ENCODE data around the gene PLEKHA1.

Gene PLEKHA1

DNA sequence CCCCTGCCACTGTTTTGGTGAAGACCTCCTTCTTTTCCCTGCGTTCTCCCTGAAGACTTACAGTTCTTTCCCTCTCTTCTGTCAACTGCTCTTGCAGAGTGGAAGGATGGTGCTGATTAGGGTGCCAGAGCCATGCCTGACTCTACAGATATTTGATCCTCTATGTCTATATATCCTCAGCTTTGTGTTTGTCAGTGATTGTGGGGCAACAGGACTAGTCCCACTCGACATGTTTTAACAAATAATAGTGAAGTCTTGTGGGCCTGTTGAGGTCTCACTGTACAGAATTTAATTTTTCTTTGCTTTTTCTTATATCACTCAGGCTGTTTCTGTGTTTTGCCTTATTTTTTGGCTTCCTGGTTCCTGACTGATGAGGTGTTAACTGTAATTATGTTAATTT is 5.0 kb downstream of the PLEKHA1 start:
- DNase-seq = no peak

DNA sequence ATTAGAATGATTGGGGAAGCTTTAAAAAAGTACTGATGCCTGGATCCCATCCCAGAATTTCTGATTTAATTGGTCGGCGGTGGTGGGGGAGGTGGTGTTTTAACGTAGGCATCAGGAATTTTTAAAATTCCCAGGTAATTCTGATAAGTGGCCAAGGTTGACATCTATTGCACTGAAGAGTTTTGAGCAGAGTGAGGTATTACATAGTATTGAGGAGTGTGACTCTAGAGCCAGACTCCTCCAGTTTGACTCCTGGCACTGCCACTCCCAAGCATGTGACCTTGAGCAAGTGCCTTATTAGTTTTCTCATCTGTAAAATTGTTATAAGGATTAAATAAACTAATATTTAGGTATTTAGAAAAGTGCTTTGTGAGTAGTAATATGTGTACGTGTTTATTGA is 6.2 kb downstream of the PLEKHA1 start:
- DNase-seq = no peak

DNA sequence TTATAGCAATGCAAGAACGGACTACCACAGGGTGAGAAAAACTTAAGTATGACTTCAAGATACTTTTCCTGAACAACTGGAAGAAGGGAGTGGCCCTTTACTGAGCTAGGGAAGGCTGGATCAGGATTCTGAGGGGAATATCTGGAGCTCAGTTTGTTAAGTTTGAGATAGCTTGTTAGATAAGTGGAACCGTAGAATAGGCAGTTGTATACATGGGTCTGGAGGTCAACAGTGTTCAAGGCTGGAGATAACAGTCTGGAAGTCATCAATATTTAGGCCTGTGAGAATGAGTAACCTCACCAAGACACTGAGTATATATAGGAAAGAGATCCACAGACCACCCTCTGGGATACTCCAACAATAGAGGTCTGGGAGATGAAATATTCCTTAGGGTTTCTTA is 7.2 kb downstream of the PLEKHA1 start:
- DNase-seq = no peak

DNA sequence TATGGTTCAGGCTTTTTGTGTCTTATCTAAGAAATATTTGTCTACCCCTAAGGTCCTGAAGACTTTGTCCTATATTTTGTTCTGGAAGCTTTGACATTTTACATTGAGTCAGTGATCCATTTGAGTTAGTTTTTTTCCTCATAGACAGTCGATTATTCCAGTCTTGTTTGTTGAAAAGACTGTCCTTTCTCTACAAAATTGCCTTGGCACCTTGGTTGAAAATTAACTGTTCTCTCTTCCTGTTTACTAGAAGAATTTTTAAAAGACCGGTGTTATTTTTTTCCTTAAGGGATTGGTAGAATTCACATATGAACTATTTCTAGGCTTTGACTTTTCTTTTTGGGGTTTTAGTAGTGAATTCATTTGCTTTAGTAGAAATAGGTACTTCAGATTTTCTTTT is 12.0 kb downstream of the PLEKHA1 start:
- no peak for DNase-seq

DNA sequence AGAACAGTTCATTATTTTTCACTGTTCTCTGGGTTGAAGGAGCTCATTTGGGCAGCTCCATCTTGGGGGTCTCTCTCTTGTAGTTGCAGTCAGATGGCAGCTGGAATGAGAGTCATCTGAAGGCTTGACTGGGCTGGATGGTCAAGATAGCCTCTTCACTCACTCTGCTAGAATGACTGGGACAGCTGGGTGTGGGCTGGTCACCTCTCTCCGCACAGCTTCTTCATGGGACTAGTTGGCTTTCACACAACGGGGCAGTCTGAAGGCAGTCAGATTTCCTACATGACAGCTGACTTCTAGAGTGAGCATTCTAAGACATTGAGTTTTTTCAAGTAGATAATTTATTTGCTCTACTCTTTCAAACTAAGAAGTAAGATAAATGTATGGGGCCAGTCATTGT is 13.1 kb downstream of the PLEKHA1 start:
- DNase-seq = no peak

DNA sequence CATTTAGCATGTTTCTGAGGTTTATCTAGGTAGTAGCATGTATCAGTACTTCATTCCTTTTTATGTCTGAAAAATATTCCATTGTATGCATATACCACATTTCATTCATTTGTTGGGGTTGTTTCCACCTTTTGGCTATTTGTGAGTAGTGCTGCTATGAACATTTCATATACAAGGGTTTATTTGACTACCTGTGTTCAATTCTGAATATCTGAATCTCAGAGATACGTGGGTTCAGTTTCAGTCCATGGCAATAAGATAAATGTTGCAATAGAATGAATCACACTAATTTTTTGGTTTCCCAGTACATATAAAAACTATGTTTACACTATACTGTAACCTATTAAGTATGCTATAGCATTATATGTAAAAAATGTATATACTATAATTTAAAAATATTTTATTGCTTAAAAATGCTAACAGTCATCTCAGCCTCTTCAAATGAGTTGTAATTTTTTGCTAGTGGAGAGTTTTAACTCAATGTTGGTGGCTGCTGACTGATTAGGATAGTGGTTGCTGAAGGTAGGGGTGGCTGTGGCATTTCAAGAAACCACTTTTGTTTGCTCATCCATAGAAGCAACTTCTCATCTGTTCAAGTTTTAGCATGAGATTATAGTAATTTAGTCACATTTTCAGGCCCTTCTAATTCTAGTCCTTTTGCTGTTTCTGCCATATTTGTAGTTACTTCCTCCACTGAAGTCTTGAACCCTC is 13.9 kb downstream of the PLEKHA1 start:
- DNase-seq = no peak

DNA sequence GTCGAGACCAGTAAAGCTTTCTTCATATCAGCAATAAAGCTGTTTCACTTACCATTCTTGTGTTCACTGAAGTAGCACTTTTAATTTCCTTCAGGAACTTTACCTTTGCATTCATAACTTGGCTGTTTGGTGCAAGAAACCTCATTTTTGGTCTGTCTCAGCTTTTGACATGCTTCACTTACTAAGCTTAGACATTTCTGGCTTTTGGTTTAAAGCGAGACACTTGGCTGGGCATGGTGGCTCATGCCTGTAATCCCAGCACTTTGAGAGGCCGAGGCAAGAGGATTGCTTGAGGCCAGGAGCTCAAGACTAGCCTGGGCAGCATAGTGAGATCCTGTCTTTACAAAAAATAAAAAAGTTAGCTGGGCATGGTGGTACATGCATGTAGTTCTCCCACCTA is 15.8 kb downstream of the PLEKHA1 start:
- no peak for DNase-seq

DNA sequence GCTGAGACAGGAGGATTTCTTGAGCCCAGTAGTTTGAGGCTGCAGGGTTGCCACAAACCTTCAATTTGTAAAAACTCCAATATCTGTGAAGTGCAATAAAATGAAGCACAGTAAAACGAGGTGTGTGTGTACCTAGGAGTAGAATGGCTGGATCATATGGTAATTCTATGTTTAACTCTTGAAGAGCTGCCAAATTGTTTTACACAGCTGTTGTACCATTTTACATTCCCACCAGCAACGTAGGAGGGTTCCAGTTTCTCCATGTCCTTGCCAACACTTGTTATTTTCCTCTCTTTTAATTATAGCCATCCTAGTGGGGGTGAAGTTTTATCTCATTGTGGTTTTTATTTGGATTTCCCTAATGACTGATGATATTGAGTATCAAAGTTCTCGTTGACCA is 16.2 kb downstream of the PLEKHA1 start:
- DNase-seq = no peak

DNA sequence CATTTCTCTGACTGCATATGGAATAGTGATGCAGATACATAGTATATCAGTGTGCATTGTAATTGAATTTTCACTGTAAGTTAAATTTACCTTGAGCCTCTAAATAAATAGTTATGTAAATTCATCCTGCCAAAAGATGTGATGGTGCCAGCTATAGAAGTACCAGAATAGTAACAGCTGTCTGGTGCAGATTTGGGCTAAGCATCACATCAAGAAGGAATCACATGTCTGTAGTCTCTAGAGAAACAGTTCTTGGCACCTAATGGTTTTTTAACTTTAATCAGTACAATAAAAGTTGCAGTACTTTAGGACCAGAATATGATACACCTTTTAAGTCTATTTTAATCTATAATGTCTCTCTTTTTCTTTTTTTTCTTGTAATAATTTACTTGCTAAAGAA is 17.4 kb downstream of the PLEKHA1 start:
- peak; percentile 21 for DNase-seq

DNA sequence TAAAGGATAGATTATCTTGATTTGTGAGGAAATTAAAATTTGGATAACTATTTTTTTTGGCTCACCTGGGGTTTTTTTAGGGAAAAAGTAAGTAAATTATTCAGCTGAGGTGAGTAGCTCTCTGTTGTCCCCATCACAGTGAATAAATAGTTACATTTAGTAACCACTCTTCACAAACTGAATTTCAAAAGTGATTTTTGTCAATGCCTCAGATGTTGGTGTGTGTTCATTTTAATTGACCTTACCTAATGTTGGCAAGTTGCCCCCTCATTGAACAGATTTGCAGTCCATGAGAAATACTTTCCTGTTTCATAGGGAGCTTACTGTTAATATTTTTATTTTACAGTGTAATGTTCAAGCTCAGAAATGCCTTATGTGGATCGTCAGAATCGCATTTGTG is 18.3 kb downstream of the PLEKHA1 start:
- no peak for DNase-seq

DNA sequence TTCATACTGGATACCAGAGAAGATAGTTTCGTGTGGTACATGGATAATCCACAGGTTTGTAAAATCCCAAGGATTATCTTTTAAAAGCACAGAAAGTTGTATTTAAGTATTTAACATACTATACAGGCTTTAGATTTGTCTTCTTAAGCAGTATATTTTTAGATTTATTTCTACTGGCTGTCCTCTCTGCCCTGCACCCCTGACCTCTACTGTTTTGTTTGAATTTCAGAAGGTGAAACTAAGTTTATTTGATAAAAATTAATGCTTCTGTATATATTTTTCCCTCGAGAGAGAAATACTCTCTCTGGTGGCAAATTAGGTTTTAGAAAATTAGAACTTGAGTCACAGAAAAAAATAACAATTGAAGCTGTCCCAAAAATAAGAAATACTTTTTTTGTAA is 18.8 kb downstream of the PLEKHA1 start:
- DNase-seq = no peak

DNA sequence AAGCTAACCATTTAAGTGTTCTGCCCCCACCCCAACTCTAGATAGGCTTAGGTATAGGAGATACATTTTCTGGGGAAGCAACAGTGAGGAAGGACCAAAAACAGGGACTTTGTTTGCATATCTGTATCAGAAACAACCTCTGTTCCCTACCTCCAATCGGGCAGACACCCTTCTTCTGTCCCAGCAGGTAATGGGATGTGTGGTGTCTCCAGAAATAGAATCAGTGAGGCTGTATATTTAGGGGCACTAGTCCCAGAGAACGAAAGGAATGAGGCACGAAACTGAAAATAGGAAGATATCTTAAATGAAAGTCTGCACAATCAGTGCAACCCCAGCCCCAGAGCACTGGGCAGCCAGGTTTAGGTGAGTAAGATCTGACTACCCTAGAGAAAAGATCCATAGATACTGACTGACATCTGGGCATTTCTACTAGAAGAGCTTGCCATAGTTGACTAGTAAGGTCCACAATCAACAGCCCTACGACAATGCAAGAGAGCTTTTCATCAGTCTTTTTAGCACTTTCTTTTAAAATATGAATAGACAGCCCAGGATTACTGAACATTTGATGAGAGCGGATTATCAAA is 28.1 kb downstream of the PLEKHA1 start:
- DNase-seq = no peak

DNA sequence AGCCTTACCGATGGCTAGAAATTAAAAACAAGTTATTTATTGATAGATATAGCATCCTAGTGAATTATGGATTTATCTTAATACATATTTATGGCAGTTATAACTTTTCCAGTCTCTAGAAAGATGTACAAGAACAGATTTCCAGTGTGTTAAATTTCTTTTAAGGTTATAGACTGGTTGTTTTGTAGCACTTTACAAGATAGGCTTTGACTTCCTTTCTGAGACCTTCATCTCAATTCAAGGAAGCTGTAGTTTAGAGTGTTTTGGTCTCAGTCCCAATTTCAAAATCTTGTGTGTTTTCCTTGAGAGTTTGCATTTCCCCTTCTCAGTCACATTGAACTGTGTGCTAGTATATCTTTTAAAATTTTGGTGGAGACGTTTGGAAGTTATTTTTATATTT is 30.1 kb downstream of the PLEKHA1 start:
- no peak for DNase-seq

DNA sequence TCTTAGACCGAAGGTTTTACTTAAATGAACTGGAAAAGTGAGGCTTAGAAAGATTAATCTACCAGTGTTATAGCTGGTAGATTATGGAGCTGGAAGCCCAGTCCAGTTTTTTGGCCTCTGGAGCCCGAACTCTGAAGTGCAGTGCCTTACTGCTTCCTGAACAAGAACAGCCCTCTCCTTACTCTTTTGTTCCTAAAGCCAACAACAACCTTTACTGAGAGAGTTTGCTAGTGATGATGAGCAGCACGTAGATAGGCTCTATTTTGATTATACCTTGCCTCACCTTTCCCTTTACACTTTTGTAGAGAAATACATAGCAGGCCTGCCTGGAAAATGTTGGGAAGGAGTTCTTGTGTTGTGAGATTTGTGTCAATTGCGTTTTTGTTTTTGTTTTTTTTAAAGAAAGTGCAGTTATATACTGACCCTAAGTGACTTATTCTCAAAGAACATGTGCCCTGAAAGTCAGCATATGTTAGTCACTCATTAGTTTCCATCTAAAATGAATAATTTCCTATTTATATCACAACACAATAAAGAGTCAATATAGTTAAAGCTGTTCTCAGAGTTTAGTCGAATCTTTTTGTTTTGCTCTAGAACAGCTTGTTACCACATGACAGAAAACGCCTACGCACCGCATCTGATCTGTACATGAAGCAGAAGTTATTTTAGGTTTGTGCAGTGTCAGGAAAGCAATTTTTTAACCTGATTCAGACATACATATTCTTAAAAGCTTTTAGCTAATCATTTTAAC is 33.0 kb downstream of the PLEKHA1 start:
- no peak for DNase-seq

DNA sequence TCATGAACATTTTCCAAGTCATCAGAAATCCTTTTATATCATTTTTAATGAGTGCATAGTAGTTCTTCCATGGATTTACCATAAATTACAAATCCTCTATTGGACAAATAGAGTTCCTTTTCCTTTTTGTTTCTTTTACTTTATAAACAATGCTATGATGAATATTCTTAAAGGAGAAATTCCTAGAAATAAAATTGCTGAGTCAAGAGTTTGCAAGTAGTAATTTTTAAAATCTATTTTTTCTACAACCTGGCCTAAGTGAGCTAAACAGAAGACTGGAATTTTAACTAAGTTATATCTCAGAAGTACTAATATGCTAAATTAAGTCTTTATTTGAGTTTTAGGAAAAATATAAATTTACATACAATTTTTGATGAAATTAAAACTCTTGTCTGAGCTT is 38.8 kb downstream of the PLEKHA1 start:
- no peak for DNase-seq

DNA sequence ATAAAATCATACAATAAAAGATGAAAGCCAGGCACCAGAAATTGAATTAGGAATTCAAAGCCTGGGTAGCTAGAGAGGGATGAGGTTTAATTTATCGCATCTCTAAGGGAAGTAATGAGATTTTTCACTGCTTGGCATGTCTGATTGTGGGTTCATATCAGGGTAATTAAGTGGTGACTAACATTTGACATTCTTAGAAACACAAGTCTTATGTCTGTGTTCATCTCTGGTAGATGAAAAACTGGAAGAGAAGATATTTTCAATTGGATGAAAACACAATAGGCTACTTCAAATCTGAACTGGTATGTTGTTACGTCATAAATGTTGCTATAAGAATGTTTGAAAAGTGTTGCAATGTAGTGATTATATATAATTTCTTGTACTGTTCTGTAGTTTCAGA is 43.2 kb downstream of the PLEKHA1 start:
- no peak for DNase-seq

DNA sequence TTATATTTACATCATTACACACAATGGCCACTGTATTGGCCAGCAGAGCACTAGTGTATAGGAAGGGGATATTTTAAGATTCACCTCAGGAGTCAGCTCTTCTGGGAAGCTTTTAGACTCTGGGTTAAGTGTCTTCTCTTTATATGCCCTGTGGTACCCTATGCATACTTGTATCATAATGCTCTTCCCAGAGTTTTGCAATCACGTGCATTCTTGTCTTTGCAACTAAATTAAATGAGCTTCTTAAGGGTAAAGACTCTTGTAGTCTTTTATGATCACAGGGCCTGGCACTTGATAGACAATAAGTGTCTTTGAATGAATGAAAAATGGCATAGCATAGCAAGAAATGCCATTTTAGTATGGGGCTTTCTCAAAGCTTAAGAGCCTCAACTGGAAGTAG is 44.5 kb downstream of the PLEKHA1 start:
- DNase-seq = no peak

DNA sequence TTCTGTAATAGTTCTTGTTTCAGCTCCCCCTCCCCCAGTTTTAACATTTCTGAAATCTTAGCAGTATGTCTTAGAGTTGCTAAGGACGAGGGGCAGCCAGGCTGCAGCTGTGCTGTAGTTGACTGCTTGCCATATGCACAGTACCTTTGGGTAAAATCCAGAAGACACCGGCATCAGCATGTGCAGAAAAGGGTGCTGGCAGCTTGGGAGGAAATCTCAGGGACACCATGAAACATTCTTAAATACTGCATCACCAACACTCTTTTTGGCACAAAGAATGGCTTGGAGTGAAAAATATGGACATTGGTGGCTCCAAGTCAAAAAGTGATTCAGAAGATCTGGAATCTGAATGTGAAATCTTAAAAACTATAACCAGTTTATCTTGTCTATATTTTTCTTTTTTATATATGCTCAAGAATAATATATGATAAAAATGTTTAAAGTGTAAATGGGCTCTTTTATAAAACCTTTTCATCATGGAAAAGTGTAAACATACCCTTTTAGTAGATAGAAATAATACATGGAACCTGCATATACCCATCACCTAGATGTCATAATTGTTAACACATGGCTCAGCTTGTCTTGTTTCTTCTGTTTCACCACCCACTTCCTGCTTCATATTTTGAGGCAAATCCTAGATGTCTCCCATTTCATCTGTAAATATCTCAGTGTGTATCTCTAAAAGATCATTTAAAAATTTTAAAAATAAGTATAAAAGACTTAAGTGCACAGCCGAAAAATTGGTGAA is 45.5 kb downstream of the PLEKHA1 start:
- no peak for DNase-seq

DNA sequence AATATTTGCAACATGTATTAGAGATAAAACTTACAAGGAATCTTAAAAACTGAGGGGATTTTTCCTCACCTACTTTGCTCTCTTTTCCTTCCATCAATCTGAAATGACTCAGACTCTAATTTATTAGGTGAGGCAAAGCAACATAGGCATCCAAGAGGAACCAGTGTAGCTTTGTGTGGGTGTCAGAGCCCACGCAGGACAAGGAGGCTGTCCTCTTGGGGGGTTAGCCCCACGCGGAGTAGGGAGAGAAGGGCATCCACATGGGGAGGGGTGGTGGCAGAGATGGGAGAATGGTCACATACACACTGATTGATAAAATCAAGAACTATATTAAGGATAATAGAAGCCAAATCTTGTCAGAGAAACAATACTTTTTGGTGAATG is 46.1 kb downstream of the PLEKHA1 start:
- no peak for DNase-seq

DNA sequence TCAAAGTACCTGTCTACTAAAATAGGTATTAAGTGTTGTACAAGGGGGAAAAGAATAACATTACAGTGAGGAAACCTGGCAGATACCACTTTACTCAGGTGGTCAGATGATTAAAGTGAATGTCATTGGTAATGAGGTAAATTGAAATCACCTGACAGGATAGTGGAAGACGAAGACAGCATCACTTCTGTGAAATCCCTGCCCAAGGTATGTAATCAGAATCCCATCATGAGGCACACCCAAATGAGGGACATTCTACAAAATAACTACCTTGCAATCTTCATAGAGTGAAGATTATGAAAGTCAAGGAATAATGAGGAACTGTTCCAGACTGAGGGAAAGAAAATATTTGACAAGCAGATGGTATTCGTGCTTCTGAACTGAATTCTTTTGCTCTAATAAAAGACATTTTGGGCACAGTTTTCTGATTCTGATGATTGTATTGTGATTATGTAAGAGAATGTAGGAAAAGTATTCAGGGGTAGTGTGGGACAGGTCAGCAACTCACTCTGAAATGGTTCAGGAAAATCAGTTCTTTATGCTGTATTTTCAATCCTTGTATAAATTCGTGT is 46.6 kb downstream of the PLEKHA1 start:
- no peak for DNase-seq

DNA sequence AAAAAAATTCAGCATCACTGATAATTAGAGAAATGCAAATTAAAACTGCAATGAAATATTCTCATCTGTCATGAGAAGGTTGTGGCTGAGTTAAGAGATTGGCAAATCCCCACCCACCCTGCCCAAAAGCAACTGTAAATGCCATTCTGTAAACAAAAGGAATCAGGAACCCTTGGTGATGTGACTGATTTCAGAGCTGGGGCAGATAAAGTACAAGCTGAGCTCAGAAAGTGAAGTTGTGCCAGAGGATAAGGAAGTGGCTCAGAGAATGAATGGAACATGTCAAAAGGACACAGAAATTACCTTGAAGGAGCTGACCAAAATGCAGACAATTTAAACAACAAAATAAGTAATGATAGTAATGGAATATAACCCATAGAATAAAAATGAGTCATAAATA is 47.2 kb downstream of the PLEKHA1 start:
- DNase-seq = no peak

DNA sequence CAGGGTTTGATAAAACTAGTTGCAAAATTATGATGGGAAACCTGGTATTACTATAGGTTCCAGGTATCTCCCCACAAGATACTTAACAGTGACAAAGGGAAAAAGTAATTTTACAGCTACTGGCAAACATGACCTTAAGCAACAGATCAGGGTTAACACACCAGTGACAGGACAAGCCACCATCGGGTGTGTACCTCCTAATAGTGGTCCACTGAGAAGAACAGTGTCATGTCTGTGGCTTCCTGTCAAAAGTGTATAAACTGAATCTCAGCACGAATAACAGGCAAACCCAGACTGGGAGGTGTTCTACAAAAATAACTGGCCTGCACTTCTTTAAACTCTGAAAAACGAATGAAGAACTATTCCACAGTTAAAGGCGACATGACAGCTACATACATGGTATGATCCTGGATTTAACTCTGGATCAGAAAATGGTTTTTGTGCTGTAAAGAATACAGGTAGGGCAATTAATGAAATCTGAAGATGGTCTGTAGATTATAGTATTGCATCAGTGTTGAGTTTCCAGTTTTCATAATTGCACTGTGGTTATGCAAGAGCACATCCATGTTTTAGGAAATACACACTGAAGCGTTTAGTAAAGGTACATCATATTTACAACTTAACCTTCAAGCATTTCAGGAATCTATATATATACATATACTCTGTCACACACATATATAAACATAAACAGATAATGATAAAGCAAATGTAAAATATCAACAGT is 47.9 kb downstream of the PLEKHA1 start:
- DNase-seq = no peak

DNA sequence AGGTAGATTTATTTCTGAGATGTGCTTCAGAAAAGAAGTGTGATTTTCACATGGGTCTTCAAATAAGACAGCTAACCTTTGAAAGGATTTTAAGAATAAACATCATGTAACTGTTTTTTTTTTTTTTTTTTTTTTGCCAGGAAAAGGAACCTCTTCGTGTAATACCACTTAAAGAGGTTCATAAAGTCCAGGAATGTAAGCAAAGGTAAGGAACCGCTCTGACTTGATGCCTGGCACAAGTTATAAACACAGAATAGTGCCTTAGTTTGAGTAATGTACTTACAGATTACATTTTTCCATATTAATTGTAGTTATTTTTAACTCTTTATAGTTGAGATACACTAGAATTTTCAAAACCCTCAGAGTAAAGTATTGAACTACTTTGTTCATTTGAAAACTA is 49.6 kb downstream of the PLEKHA1 start:
- DNase-seq = no peak
